Measurements from ENCODE around the gene DYNC2H1.

GRCh38 chr11:103322821-103323220 lies 213.6 kb downstream of the DYNC2H1 start:
- TF ChIP-seq CTCF (IDR thresholded peaks at IDR 0.05; ENCODE audit: low read depth, low read length), result no peak
- no peak for TF ChIP-seq EZH2phosphoT487 (IDR thresholded peaks at IDR 0.05; ENCODE audit: low read depth)
